B cell (primary cell): Measurements from ENCODE around the gene SIPA1L3.

Experiments used
- EZH2 ChIP-seq: IDR thresholded peaks from 2 replicates; pipeline ENCODE4 v1.6.1; 2012; ENCODE audit warnings: borderline replicate concordance, low read depth, mild to moderate bottlenecking, moderate library complexity, low read length; ENCODE audit not compliant: insufficient read depth, poor library complexity, severe bottlenecking
- TF ChIP-seq, protein P1 (sequence below): fragments of 200-600 bp; IDR thresholded peaks from one replicate; pipeline ENCODE4 v1.8.0; 2022; ENCODE audit warnings: antibody characterized with exemption, mild to moderate bottlenecking

GRCh38 chr19:37973666-37974065 lies 66.7 kb downstream of the SIPA1L3 start:
- TF ChIP-seq, protein P1, sequence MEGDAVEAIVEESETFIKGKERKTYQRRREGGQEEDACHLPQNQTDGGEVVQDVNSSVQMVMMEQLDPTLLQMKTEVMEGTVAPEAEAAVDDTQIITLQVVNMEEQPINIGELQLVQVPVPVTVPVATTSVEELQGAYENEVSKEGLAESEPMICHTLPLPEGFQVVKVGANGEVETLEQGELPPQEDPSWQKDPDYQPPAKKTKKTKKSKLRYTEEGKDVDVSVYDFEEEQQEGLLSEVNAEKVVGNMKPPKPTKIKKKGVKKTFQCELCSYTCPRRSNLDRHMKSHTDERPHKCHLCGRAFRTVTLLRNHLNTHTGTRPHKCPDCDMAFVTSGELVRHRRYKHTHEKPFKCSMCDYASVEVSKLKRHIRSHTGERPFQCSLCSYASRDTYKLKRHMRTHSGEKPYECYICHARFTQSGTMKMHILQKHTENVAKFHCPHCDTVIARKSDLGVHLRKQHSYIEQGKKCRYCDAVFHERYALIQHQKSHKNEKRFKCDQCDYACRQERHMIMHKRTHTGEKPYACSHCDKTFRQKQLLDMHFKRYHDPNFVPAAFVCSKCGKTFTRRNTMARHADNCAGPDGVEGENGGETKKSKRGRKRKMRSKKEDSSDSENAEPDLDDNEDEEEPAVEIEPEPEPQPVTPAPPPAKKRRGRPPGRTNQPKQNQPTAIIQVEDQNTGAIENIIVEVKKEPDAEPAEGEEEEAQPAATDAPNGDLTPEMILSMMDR = no peak
- TF ChIP-seq EZH2 = no peak
